Measurements from ENCODE around the gene MYH14.

The MYH14 gene

DNA sequence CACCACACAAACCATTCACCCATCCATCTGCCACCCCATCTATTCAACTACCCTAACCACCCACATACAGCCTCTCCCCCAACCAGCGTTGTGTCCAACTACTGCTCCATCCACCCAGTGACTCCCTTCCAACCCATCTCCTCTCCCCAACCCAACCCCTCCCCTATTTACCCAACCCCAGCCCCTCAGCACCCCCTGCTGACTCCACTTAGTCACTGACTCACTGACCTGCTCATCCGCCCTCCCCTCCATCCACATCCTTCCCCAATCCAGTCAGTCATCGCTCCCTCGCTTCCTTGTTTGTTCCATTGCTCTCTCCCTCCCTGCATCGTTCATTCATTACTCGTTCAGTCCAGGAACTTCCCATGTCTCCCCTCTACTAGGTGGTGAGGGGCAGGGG is 86.6 kb downstream of the MYH14 start:
- no peak overlapping the region; the same call in 1 of the 2 replicates for H3K9ac ChIP-seq (ENCODE audit: low read depth, low read length)
- peaks cover 4% of the 10 kb centered on the region; the same call in 1 of the 2 replicates for H3K36me3 ChIP-seq (ENCODE audit: insufficient read depth, low read length)
- H3K9me3 ChIP-seq (ENCODE audit: control insufficient read depth, insufficient read depth, low read length): peaks cover 3% of the 10 kb centered on the region; the same call in 1 of the 2 replicates
- H3K4me1 ChIP-seq (ENCODE audit: insufficient read depth, low read length): peaks cover 26% of the 10 kb centered on the region; the same call in 1 of the 2 replicates

DNA sequence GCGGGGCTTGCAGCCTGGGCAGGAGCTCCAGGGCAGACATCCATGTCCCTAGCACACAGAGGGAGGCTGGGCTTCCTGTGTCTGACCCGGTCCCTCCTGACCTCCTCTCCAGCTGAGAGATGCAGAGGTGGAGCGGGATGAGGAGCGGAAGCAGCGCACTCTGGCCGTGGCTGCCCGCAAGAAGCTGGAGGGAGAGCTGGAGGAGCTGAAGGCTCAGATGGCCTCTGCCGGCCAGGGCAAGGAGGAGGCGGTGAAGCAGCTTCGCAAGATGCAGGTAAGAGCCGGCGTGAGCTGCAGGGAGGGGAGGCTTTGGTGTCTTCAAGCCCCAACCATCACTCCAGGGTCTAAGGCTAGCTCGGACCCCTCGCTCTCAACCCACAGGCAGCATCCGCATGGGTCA is 87.4 kb downstream of the MYH14 start:
- H3K36me3 ChIP-seq (ENCODE audit: insufficient read depth, low read length): peaks cover 4% of the 10 kb centered on the region; the same call in 1 of the 2 replicates
- no peak overlapping the region for H3K9ac ChIP-seq (ENCODE audit: low read depth, low read length)
- H3K4me1 ChIP-seq (ENCODE audit: insufficient read depth, low read length): peaks cover 26% of the 10 kb centered on the region; the same call in 1 of the 2 replicates
- H3K9me3 ChIP-seq (ENCODE audit: control insufficient read depth, insufficient read depth, low read length): peaks cover 3% of the 10 kb centered on the region; the same call in 1 of the 2 replicates

DNA sequence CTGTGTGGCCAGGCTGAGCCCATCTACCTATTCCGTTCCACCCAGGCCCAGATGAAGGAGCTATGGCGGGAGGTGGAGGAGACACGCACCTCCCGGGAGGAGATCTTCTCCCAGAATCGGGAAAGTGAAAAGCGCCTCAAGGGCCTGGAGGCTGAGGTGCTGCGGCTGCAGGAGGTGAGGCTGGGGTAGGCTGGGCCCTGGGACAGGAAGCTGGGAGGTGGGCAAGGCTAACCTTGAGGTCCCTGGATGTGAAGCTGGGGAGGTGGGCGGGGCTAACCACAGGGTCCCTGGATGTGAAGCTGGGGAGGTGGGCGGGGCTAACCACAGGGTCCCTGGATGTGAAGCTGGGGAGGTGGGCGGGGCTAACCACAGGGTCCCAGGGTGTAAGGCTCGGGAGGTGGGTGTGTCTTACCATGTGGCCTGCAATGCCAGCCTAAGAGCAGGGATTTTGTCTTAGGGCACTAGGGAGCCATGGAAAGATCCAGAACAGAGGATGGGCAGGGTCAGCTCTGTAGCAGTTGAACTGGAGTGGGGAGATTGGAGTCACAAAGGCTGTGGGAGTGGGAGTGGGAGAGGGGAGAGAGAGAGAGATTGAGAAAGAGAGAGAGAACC is 88.9 kb downstream of the MYH14 start:
- Histone ChIP-seq H3K9me3 (ENCODE audit: control insufficient read depth, insufficient read depth, low read length) (no peaks in the 10 kb centered on the region), H3K4me1 (ENCODE audit: insufficient read depth, low read length) (peaks cover 26% of the 10 kb centered on the region; the same call in 1 of the 2 replicates), H3K36me3 (ENCODE audit: insufficient read depth, low read length) (no peaks in the 10 kb centered on the region; the same call in 1 of the 2 replicates), H3K9ac (ENCODE audit: low read depth, low read length) (peak overlapping the region; percentile 24; the same call in 1 of the 2 replicates)

DNA sequence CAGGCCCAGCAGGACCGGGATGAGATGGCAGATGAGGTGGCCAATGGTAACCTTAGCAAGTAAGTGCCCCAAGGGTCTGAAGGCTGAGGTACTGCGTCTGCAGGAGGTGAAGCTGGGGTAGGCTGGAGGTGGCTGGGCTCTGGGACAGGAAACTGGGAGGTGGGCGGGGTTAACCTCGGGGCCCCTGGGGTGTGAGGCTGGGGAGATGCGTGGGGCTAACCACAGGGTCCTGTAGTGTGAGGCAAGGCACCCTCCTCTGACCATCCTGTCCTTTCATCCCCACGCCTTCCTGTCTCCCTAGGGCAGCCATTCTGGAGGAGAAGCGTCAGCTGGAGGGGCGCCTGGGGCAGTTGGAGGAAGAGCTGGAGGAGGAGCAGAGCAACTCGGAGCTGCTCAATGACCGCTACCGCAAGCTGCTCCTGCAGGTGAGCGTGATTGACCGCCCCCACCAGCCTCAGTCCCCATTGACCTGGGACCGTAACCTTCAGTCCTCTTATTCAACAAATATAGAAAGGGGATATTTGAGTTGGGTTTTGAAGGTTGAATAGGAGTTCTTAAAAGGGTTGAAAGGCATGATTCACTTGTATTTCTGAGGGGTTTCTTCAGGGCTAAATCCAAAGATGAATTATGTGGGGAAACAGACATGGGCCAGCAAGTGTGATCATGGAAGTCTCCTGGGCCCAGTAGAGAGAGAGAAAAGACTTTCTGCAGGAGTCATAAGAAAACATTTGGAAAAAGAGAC is 90.0 kb downstream of the MYH14 start:
- no peaks in the 10 kb centered on the region for H3K9me3 ChIP-seq (ENCODE audit: control insufficient read depth, insufficient read depth, low read length)
- no peaks in the 10 kb centered on the region for H3K36me3 ChIP-seq (ENCODE audit: insufficient read depth, low read length)
- no peak overlapping the region for H3K9ac ChIP-seq (ENCODE audit: low read depth, low read length)
- H3K4me1 ChIP-seq (ENCODE audit: insufficient read depth, low read length): peaks cover 26% of the 10 kb centered on the region; the same call in 1 of the 2 replicates

DNA sequence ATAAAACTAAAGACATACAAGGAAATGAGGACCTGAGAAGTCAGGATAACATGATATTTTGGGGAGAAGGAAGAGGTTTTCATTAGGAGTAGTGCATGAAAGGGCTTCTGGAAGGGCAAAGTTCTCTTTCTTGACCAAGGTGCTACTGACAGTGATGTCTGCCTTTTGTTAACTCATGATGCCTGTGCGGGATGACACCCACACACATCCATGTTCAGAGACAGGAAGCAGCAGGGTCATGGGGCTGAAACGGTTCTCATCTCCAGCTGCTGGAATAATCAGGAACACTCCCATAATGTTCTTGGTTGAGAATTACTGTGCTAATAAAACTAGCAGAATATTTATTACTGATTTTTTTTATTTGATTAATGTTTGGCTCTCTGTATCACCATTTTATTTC is 96.6 kb downstream of the MYH14 start:
- Histone ChIP-seq H3K9ac (ENCODE audit: low read depth, low read length) (no peak overlapping the region), H3K4me1 (ENCODE audit: insufficient read depth, low read length) (peaks cover 9% of the 10 kb centered on the region), H3K9me3 (ENCODE audit: control insufficient read depth, insufficient read depth, low read length) (no peaks in the 10 kb centered on the region), H3K36me3 (ENCODE audit: insufficient read depth, low read length) (peaks cover 4% of the 10 kb centered on the region; the same call in 1 of the 2 replicates)

DNA sequence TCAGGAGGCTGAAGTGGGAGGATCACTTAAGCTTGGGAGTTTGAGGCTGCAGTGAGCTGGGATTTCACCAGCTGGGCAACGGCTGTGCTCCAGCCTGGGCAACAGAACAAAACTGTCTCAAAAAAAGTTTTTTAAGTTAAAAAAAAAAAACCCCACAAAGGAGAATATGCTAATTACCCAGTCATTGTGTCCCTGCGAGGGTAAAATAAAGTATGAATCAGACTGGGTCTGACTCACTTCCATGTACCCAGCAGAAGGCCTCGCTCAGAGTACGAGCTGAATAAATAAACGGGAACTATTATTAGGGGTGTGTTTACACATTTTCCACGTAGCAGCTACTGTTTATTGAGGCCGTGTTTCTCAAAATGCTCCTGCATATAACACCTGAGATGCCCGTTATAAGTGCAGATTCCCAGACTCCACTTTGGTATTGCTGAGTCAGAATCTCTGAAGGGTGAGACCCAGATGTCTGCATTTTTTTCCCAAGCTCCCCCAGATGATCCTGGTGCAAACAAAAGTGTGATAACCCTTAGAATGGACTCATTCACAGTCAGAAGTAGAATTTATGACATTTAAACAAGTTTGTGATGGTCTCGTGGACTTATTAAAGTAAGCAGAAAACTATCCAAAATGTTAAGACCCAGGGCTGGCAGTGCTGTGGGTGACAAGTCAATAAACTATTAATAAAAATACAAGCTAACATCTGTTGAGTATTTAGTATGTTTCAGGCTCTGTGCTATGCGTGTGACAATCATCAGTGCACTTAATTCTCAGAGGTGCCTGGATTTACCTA is 97.6 kb downstream of the MYH14 start:
- peaks cover 4% of the 10 kb centered on the region; the same call in 1 of the 2 replicates for H3K36me3 ChIP-seq (ENCODE audit: insufficient read depth, low read length)
- H3K4me1 ChIP-seq (ENCODE audit: insufficient read depth, low read length): peaks cover 9% of the 10 kb centered on the region
- H3K9me3 ChIP-seq (ENCODE audit: control insufficient read depth, insufficient read depth, low read length): no peaks in the 10 kb centered on the region
- no peak overlapping the region; the same call in 1 of the 2 replicates for H3K9ac ChIP-seq (ENCODE audit: low read depth, low read length)

DNA sequence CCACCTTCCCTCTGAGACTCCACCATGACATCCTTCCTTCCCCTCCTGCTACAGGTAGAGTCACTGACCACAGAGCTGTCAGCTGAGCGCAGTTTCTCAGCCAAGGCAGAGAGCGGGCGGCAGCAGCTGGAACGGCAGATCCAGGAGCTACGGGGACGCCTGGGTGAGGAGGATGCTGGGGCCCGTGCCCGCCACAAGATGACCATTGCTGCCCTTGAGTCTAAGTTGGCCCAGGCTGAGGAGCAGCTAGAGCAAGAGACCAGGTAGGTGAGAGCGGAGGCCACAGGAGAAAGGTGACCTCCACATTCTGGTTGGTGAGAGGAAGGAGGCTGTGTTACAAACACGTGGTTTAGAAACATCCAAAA is 98.2 kb downstream of the MYH14 start:
- H3K9me3 ChIP-seq (ENCODE audit: control insufficient read depth, insufficient read depth, low read length): no peaks in the 10 kb centered on the region
- H3K4me1 ChIP-seq (ENCODE audit: insufficient read depth, low read length): peaks cover 9% of the 10 kb centered on the region
- H3K36me3 ChIP-seq (ENCODE audit: insufficient read depth, low read length): peaks cover 4% of the 10 kb centered on the region; the same call in 1 of the 2 replicates
- no peak overlapping the region for H3K9ac ChIP-seq (ENCODE audit: low read depth, low read length)

DNA sequence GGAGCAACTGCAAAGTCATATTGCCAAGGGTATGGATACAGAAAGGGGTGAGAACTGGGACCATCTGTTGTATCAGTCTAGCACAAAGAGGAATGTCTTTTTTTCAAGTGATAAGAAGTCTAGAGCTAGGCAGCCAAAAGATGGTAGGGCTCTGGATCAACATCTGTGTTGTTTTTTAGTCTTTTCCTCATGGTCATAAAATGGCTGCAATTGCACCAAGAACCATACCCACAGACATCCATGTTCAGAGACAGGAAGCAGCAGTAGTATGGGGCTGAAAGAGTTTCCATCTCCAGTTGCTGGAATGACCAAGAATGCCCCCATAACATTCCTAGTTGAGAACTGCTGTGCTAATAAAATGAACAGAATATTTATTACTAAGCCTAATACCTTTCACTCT is 100.1 kb downstream of the MYH14 start:
- H3K4me1 ChIP-seq (ENCODE audit: insufficient read depth, low read length): peaks cover 9% of the 10 kb centered on the region
- H3K9me3 ChIP-seq (ENCODE audit: control insufficient read depth, insufficient read depth, low read length): peaks cover 3% of the 10 kb centered on the region; the same call in 1 of the 2 replicates
- no peak overlapping the region for H3K9ac ChIP-seq (ENCODE audit: low read depth, low read length)
- H3K36me3 ChIP-seq (ENCODE audit: insufficient read depth, low read length): peaks cover 9% of the 10 kb centered on the region; the same call in 1 of the 2 replicates

DNA sequence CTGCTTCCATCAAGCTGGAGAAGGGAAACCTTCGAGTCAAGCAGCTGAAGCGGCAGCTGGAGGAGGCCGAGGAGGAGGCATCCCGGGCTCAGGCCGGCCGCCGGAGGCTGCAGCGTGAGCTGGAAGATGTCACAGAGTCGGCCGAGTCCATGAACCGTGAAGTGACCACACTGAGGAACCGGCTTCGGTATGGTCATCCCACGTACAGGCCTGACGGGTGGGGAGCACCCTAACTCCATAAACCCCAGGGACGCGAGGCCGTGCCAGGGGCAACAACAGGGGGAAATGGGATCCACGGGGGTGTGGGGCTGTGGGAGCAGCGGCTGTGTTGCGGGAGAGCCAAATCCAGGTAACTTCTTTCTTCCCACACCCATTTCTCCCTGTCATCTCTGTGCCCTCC is 105.6 kb downstream of the MYH14 start:
- H3K4me1 ChIP-seq (ENCODE audit: insufficient read depth, low read length): no peaks in the 10 kb centered on the region; the same call in 1 of the 2 replicates
- 0 out of 2 replicates have a peak, but pooled peaks cover 5% of the 10 kb centered on the region for H3K36me3 ChIP-seq (ENCODE audit: insufficient read depth, low read length)
- H3K9ac ChIP-seq (ENCODE audit: low read depth, low read length): no peak overlapping the region

DNA sequence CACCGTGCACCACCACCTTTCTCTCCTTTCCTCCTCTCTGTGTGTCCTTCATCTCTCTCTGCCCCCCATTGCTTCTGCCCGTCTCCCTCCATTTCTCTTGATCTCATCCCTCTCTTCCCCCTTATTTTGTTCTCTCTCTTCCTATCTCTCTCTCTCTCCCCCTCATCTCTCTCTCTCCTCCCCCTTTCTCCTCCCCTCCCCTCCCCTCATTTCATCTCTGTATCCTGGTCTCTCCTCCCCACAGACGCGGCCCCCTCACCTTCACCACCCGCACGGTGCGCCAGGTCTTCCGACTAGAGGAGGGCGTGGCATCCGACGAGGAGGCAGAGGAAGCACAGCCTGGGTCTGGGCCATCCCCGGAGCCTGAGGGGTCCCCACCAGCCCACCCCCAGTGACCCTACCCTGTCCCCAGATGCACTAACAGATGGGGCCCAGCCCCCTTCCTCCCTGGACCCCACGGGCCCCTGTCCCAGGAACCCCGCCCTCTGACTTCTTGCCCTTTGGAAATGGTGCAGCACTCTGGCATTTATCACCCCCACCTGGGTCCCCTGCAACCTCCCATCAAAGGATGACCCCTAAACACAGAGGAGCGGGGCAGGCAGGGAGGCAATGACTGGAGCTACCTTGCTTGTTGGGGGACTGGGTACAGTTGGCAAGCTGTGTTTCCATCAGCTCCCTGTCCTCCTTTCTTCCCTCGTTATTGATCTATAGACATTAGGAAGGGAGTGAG is 106.1 kb downstream of the MYH14 start:
- H3K9me3 ChIP-seq (ENCODE audit: control insufficient read depth, insufficient read depth, low read length): peaks cover 3% of the 10 kb centered on the region; the same call in 1 of the 2 replicates

More for the DNA sequence above, 105.6 kb downstream of the MYH14 start:
- H3K9me3 ChIP-seq (ENCODE audit: control insufficient read depth, insufficient read depth, low read length): peaks cover 3% of the 10 kb centered on the region; the same call in 1 of the 2 replicates

DNA sequence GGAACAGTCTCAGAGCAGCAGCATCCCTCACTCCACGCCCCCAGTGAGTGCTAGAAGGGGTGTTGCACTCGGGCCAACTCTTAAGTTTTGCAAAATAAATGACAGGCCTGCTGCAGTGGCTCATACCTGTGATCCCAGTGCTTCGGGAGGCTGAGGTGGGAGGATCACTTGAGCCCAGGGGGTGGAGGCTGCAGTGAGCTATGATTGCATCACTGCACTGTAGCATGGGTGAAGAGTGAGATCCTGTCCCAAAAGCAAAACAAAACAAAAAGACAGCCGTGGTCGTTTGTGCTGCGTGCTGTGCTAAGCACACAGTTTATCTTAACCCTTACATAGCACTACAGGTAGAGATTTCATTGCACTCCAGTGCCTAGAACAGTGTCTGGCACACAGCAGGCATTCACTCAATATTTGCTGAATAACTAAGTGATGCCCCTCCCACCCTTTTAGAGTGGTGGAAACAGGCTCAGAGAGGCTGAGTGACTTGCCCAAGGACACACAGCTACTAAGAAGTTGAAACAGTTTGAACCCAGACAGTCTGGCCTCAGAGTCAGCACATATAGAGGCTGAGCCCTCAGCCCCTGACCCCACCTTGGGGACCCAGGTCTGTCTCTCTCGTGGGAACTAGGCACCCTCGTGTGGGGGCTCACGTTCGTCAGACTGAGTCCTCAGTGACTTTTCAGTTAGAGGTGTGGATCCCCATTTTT is 107.5 kb downstream of the MYH14 start:
- Histone ChIP-seq H3K36me3 (ENCODE audit: insufficient read depth, low read length) (0 out of 2 replicates have a peak, but pooled peaks cover 5% of the 10 kb centered on the region), H3K4me1 (ENCODE audit: insufficient read depth, low read length) (no peaks in the 10 kb centered on the region; the same call in 1 of the 2 replicates), H3K9me3 (ENCODE audit: control insufficient read depth, insufficient read depth, low read length) (peaks cover 3% of the 10 kb centered on the region; the same call in 1 of the 2 replicates), H3K9ac (ENCODE audit: low read depth, low read length) (no peak overlapping the region)

More for the DNA sequence above, 106.1 kb downstream of the MYH14 start:
- Histone ChIP-seq H3K9ac (ENCODE audit: low read depth, low read length) (no peak overlapping the region), H3K4me1 (ENCODE audit: insufficient read depth, low read length) (no peaks in the 10 kb centered on the region; the same call in 1 of the 2 replicates), H3K36me3 (ENCODE audit: insufficient read depth, low read length) (0 out of 2 replicates have a peak, but pooled peaks cover 5% of the 10 kb centered on the region)

DNA sequence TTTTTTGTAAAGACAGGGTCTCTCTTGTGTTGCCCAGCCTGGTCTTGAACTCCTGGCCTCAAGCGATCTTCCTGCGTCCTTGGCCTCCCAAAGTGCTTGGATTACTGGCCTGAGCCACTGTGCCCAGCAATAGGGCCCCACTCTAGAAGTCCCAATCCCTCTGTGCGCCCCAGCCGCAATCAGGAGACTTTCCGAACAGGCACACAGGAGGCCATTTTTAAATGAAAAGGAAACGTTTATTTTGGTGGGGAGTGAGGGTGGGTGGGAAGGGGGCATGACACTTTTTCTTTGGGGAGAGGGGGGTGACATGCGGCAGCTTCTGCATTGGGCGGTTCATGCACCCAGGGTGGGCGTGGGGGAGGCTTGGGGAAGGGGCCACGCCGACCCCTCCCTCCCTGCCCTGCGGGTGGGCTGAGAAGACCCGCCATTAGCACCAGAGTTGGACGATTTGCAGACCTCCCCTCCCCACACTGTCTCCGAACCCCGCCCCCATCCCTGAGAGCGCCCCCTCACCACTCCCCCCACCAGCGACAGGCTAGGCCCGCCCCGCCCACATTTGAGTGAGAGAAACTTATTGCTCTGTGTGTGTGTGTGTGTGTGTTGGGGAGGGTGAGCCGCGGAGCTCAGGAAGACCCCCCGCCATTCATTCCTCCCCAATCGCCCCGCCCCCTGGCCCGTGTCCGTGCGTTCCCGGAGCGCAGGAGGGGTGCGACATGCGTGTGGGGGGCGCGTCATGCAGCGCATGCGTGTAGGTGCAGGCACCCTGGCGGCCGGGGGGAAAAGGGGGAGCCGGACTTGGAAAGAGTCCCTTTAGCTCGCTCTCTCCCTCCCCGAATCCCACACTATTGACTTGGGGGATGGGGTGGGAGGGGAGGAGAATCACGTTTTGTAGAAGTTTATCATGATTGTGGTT is 108.6 kb downstream of the MYH14 start:
- Histone ChIP-seq H3K9ac (ENCODE audit: low read depth, low read length) (peak overlapping the region; percentile 90), H3K9me3 (ENCODE audit: control insufficient read depth, insufficient read depth, low read length) (peaks cover 3% of the 10 kb centered on the region; the same call in 1 of the 2 replicates), H3K36me3 (ENCODE audit: insufficient read depth, low read length) (0 out of 2 replicates have a peak, but pooled peaks cover 5% of the 10 kb centered on the region), H3K4me1 (ENCODE audit: insufficient read depth, low read length) (peaks cover 5% of the 10 kb centered on the region; the same call in 1 of the 2 replicates)

Data from ES-I3 (cell line).